B cell (primary cell): ENCODE measurements around the gene RPA1.

Experiments used
- CTCF ChIP-seq: fragments of 200-600 bp; IDR thresholded peaks from one replicate; pipeline ENCODE4 v1.8.0; 2022; ENCODE audit warnings: antibody characterized with exemption, mild to moderate bottlenecking
- EZH2 ChIP-seq: IDR thresholded peaks from 2 replicates; pipeline ENCODE4 v1.6.1; 2012; ENCODE audit warnings: borderline replicate concordance, low read depth, mild to moderate bottlenecking, moderate library complexity, low read length; ENCODE audit not compliant: insufficient read depth, poor library complexity, severe bottlenecking

GRCh38 chr17:1904273-1905182, 74.7 kb downstream of the RPA1 start:
- TF ChIP-seq CTCF: no peak
- no peak for TF ChIP-seq EZH2
